GM18519 (cell line): ENCODE results near the gene USP36.

ENCODE experiments used
- ATAC-seq: cut with Tn5 transposase; IDR thresholded peaks from one replicate; pipeline ENCODE4 v1.9.1; 2021; ENCODE audit warnings: mild to moderate bottlenecking, moderate library complexity; ENCODE audit not compliant: unreplicated experiment, low FRiP score

Gene USP36

GRCh38 chr17:78819402-78819801 is 21.2 kb downstream of the USP36 start:
- no peak for ATAC-seq

- no peak for ATAC-seq
Observed at GRCh38 chr17:78818932-78819331, 21.7 kb downstream of the USP36 start.

DNA sequence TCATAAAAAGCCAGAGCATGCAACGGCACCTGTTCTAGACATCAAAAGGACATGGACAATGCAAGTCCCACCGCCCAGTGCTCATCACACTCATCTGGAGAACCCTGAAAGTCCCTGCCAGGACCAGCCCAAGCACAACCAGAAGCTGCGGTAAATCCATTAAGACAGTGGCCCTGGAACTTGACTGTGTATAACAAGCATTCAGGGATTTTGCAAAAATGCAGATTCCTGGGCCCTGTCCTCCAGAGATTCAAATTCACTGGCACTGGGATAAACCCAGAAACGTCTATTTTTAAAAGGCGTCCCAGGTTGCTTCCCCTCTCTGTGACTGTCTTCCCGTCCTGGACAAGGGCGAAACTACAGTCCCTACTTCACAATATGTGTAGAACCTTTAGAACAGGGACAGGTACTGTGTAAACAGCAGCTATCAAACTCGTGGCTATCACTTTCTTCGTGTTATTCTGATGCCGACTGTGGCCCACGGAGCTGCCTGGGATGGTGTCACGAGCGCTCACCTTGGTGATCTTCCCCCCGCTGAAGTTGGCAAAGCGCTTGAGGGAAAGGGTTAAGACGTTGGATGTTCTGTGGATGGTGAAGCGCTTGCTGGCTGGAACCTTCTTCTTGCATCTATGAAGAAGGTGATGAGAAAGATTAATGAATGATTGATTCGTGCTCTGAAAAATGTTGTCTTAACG is 22.3 kb downstream of the USP36 start:
- ATAC-seq = no peak

DNA sequence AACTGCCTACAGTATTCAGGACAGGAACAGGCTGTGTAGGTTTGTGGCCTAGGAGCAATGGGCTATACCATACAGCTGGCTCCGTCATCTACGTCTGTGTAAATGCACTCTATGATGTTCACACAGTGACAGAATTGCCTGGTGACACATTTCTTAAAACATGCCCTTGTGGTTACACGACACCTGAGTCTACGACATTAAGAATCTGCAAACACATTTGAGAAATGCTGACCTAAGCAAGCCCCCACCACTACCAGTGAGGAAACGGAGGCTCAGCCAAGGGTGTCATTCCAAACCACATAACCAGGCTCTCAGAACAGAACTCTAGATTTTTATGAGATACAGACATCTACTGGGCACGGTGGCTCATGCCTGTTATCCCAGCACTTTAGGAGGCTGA is 23.5 kb downstream of the USP36 start:
- ATAC-seq = no peak

- no peak for ATAC-seq
Observed at GRCh38 chr17:78815696-78816095, 24.9 kb downstream of the USP36 start.

- no peak for ATAC-seq
Observed at GRCh38 chr17:78812855-78813254, 27.8 kb downstream of the USP36 start.

DNA sequence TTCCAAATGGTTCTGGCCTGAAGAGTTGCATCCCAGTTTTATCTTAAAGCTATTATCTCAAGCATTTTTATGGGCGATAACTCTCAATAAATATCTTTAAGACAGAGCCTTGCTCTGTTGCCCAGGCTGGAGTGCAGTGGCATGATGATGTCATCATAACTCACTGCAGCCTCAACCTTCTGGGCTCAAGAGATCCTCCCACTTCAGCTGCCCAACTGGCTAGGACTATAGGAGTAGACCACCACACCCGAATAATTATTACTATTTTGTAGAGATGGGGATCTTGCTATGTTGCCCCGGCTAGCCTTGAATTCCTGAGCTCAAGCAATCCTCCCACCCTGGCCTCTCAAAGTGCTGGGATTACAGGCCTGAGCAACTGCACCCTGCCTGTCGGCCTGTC is 32.5 kb downstream of the USP36 start:
- ATAC-seq = no peak

GRCh38 chr17:78806451-78806850 is 34.2 kb downstream of the USP36 start:
- no peak for ATAC-seq

DNA sequence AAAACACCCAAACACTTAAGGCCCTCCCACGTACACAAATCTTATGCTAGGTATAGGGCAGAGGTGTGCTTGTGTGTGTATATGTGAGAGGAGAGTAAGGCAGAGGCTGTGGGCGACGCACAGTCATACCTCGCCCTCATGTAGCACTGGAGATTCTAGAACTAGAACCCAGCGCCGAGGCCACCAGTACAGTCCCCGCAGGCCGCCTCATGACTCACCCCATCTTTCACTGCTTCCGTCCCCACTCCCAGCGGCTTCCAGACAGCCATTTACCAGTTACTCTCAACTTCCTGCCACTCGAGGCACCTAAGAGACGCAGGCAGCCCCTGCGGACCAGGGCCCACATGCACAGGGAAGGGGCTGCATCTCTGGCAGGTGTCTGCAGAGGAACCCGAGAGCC is 35.3 kb downstream of the USP36 start:
- no peak for ATAC-seq

DNA sequence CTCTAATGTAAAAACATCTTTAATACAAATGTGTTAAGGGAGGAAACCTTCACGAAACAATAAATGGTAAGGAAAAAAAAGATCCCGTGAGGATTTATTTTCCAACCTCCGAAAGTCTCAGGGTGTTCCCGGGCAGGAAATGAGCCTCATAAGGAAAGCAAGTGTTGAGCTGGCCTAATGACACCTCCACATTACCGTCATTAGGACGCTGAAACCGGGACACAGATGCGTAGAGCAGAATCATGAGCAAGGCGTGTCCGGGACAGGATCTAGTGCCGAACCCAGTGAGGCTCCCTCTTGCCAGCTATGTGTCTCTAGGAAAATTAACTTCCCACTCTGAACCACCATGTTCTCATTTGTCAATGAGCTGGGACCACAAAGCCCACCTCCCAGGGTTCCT is 35.8 kb downstream of the USP36 start:
- ATAC-seq = no peak

GRCh38 chr17:78803186-78803845 is 37.3 kb downstream of the USP36 start:
- no peak for ATAC-seq

- no peak for ATAC-seq
Observed at GRCh38 chr17:78802459-78802858, 38.2 kb downstream of the USP36 start.

GRCh38 chr17:78802008-78802407 is 38.6 kb downstream of the USP36 start:
- no peak for ATAC-seq

DNA sequence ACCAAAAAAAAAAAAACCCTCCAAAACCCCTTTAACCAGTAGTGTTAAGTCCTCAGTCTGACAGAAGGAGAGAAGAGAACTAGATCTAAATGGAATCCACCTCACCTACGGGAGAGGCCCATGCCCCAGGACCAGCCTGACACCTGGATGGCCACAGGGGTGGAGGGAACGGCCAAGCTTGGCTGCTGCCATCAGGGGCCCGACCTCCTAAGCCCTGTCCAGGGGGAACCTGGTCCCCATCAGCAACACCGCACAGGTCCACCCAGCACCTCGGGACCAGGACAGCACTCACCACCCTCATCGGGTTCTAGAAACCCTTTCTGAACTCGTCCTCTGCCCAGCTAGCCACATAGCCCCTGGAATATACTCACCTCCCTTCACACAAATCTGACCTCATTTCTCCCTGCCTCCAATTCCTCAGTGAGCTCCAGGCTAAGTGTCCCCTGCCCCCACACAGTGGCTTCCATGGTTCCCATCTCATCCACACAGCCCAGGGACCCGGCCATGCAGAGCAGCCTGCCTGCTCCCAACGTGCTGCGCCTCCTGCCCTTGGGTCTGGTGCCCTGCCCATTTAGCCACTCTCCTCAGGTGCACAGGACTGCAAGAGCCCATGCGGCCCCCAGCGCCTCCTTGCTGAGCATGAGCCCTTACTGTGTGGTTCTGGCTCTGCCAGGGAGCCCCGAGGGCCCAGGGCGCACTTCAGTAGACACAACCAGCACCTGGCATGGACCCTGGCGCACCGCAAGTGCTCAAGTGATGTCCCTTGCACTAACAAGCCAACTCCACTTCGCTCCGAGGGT is 40.3 kb downstream of the USP36 start:
- ATAC-seq = no peak

DNA sequence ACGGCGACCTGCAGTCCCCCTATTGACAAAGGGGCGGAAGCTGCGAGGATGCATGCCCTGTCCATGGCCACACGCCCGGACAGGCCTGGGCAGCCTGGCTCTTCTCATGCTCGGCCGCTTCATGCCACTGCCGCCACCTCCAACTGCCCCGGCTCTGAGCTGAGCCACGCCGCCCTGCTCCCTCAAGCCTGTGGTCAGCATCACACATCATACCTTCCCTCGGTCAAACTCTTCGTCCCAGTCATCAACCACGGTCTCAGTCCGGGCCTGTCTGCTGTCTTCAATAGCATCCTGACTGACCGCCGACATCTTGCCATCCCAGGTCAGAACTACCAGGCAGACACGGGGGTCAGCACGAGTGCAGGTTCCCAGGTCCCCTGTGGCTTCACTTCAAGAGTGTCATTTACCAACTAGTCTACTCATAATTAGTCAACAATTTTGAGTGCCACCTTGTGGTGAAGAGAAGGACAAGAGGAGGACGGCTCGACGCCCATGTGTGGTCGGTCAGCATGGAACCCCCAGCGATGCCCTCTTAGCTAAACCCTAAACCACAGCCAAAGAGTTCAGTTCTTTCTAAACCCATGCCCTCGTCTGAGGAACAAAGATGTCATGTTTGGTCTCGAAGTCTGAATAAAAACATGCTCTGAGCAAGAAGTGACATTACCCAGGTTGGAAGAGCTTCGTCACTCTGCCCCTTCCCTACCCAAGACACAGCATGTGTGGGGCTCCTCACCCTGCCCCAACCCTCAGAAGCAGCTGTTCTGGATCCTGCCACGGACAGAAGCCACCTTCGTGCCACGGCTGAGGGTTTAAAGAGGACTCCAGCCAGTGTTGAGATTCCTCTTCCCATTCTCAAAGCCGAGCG is 41.7 kb downstream of the USP36 start:
- no peak for ATAC-seq

GRCh38 chr17:78797691-78798585 is 42.7 kb downstream of the USP36 start:
- no peak for ATAC-seq

DNA sequence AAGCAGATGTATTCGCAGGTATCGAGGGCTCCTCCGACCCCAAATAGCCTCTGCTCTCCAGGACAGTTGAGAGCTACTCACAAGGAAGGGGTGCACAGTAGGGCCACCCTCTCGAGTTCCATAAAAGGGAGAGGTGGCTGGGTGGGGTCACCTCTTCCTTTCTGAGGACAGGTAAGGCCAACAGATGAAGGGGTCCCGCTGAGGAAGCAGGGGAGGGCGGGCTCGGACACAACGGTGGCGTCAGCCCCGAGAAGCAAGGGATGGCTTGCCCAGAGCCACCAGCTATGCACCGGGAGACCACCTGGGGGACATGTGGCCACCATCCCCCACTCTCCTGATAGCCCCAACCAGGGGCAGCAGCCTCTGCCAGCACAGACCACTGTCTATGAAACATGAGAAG is 43.4 kb downstream of the USP36 start:
- ATAC-seq = no peak

DNA sequence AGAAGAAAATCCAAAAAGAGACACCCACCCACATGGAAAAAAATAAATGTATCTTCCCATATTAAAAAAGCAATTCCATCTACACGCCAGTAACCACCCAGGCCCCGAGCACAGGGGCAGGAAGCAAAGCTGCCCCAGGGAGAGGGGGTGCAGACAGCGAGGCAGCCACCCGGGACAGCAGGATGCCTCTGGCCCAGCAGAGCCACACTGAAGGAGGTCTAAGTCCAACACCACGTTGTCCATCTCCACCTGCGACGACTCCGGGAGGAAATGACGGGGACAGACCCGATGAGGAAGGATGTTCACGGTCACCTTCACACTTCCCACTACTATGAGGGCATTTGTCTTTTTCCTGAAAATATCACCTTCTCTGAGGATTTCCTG is 44.1 kb downstream of the USP36 start:
- ATAC-seq = no peak

DNA sequence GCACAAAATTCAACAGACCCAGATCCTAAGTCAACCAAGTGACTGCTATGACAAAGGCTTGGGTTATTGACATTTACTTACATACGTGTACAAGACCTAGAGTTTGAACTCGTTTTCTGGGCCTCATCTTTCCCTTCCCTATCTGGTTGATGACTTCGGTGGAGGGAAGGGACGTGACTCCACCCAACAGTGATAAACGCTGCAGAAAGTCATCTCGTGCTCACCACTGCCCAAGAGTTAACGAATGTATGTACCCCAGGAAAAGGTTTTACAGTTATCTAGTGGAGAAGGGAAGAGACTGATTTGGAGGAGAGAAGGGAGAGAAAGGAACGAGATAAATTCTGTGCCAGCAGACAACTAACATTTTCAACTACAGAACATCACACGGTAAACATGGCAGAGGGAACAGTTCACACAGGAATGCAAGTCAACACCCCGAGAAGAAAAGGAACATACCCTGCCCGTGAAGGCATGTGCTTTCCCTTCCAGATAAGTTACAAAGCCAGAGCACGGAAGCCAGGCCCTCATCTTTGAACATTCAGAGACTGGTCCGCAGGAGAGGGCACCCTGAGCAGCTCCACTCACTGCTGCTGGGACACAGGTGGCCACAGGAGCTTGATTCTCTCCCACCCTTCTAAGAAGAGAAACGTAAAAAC is 44.6 kb downstream of the USP36 start:
- ATAC-seq = no peak
